Endothelial cell of umbilical vein (primary cell): Measurements from ENCODE around the gene TMEM181. TPM values are rescaled to one million over a fixed set of nuclear protein-coding genes. Genes with fewer than 3 reads are reported as not detected.

Source experiments
- BruUV-seq: library from RNA; stranded (reverse); fragments of 400-500 nt; replicated peaks from 2 replicates; lab custom pipeline; 2021; lab: Mats Ljungman, UMichigan
- CTCF ChIA-PET: fragments of 300-600, 350-600 bp; sonication (Branson Sonifier 250); formaldehyde crosslinking; loops from one replicate; lab custom pipeline; 2021; ENCODE audit warnings: antibody characterized with exemption, inconsistent platforms; lab: Charles Lee
- POLR2A ChIA-PET: fragments of 300-600, 350-600 bp; sonication (Branson Sonifier 250); formaldehyde crosslinking; loops from one replicate; lab custom pipeline; 2021; ENCODE audit warnings: antibody characterized with exemption, inconsistent platforms; lab: Charles Lee
- DNase-seq: peaks from one replicate; pipeline ENCODE4 v3.0.0-alpha.2; 2011; ENCODE audit warnings: low read depth, low spot score
- FAIRE-seq: peaks from 2 replicates; lab custom pipeline; 2011; peaks lifted over from hg19 to GRCh38; lab: Jason Lieb, UNC
- H2AFZ ChIP-seq: 2 replicates; pipeline ENCODE4 v1.6.0; 2012; ENCODE audit warnings: low read depth, low read length, control low read depth, inconsistent platforms
- H3K27ac ChIP-seq: 2 replicates; pipeline ENCODE4 v1.5.1; 2011; ENCODE audit warnings: low read depth, mild to moderate bottlenecking, control low read depth, low read length, moderate library complexity; ENCODE audit not compliant: insufficient read depth
- H3K27me3 ChIP-seq, 2 experiments: 2 replicates each; pipeline versions ENCODE4 v1.6.0 to v1.6.1; 2011; ENCODE audit warnings: low read length in 2 of 2, mixed read lengths in 1 of 2; ENCODE audit not compliant: control insufficient read depth in 2 of 2, insufficient read depth in 2 of 2
- H3K36me3 ChIP-seq, 2 experiments: 2 replicates in 1 of 2; 3 replicates in 1 of 2; pipeline ENCODE4 v1.5.1; 2011; ENCODE audit warnings: low read length in 2 of 2, mild to moderate bottlenecking in 1 of 2, moderate library complexity in 1 of 2; ENCODE audit not compliant: control insufficient read depth in 2 of 2, insufficient read depth in 2 of 2; ENCODE audit errors: extremely low read depth in 1 of 2
- H3K4me1 ChIP-seq: 3 replicates; pipeline ENCODE4 v1.5.1; 2011; ENCODE audit warnings: mild to moderate bottlenecking, low read length; ENCODE audit not compliant: control insufficient read depth, insufficient read depth; ENCODE audit errors: extremely low read depth
- H3K4me2 ChIP-seq: 2 replicates; pipeline ENCODE4 v1.6.1; 2011; ENCODE audit warnings: low read length, control low read depth, mixed read lengths; ENCODE audit not compliant: insufficient read depth
- H3K4me3 ChIP-seq, 3 experiments: fragments of 200-600 bp in 1 of 3; sonication (generic), shearing (Covaris generic) in 1 of 3; replicated peaks in 1 of 3; 2 replicates each; pipeline ENCODE4 v1.5.1; 2011 to 2016; ENCODE audit warnings: control low read depth in 3 of 3, low read length in 3 of 3, mild to moderate bottlenecking in 2 of 3, inconsistent platforms in 1 of 3, low read depth in 1 of 3, moderate library complexity in 1 of 3; ENCODE audit not compliant: insufficient read depth in 1 of 3
- H3K79me2 ChIP-seq: 2 replicates; pipeline ENCODE4 v1.6.0; 2012; ENCODE audit warnings: low read length, inconsistent platforms; ENCODE audit not compliant: control insufficient read depth, insufficient read depth
- H3K9ac ChIP-seq: replicated peaks from 2 replicates; pipeline ENCODE3; 2011; ENCODE audit warnings: low read length, control low read depth; ENCODE audit not compliant: insufficient read depth; ENCODE audit errors: extremely low read depth
- H3K9me1 ChIP-seq: replicated peaks from 3 replicates; pipeline ENCODE4 v1.6.0; 2011; ENCODE audit warnings: mild to moderate bottlenecking, low read length; ENCODE audit not compliant: control insufficient read depth, insufficient read depth; ENCODE audit errors: extremely low read depth
- H3K9me3 ChIP-seq: replicated peaks from 2 replicates; pipeline ENCODE4 v1.5.1; 2012; ENCODE audit warnings: low read length, inconsistent platforms; ENCODE audit not compliant: control insufficient read depth, insufficient read depth
- H4K20me1 ChIP-seq: replicated peaks from 2 replicates; pipeline ENCODE3; 2011; ENCODE audit warnings: mild to moderate bottlenecking, low read length; ENCODE audit not compliant: control insufficient read depth, insufficient read depth; ENCODE audit errors: extremely low read depth
- EZH2 ChIP-seq: IDR thresholded peaks from 2 replicates; pipeline ENCODE4 v1.6.1; 2012; ENCODE audit warnings: borderline replicate concordance, low read depth, mild to moderate bottlenecking, moderate library complexity, low read length, inconsistent platforms; ENCODE audit not compliant: severe bottlenecking
- FOS ChIP-seq: IDR thresholded peaks from 2 replicates; pipeline ENCODE4 v1.6.1; 2011; ENCODE audit warnings: mild to moderate bottlenecking, low read length, moderate library complexity, borderline replicate concordance; ENCODE audit not compliant: insufficient read depth
- MAX ChIP-seq: IDR thresholded peaks from 2 replicates; pipeline ENCODE4 v1.6.1; 2011; ENCODE audit not compliant: insufficient read depth, insufficient read length
- MYC ChIP-seq: IDR thresholded peaks from one replicate; pipeline ENCODE4 v1.6.1; 2011; ENCODE audit warnings: mild to moderate bottlenecking, low read depth, low read length
- POLR2A ChIP-seq: IDR thresholded peaks from 2 replicates; pipeline ENCODE4 v1.6.1; 2012; ENCODE audit warnings: low read depth, mild to moderate bottlenecking, control low read depth, low read length
- dilution Hi-C: fragments of 300-500 bp; cut with MboI; formaldehyde crosslinking; loops from one replicate; pipeline ENCODE4 v1.15.0; 2019; ENCODE audit warnings: low sequenced_read_pairs; ENCODE audit not compliant: extremely low pct_ligation_motif_present
- intact Hi-C: fragments of 100-400 bp; cut with micrococcal nuclease; formaldehyde crosslinking; loops from one replicate; pipeline ENCODE4 v1.10.0; 2022
- polyA plus RNA-seq, 4 experiments: library from polyadenylated mRNA; depleted of rRNA in 3 of 4; stranded (reverse) in 3 of 4; unstranded in 1 of 4; fragments of >200 nt; gene quantifications; 2 replicates each; pipeline versions ENCODE4 v1.2.1 to v1.2.3, GENCODE V29; 2011 to 2012; ENCODE audit warnings: missing spikeins in 1 of 4
- total RNA-seq: library from RNA; stranded (reverse); gene quantifications from 2 replicates; pipeline ENCODE4 v1.2.3, GENCODE V29; 2021

Gene TMEM181
- total and polyA plus RNA-seq, 2 donors (not counting 3 experiments of a cell fraction or from before 2014, with no cell fraction given) = 21.7 to 33.5 TPM

- DNase-seq = peak; percentile 26
- H3K9me3 ChIP-seq = no peaks in the 10 kb centered on the region
- H2AFZ ChIP-seq = no peak overlapping the region
- H4K20me1 ChIP-seq = no peaks in the 10 kb centered on the region
- POLR2A ChIA-PET = no interaction called here
- no peak overlapping the region for H3K9ac ChIP-seq
- intact Hi-C loops (no loop called here), dilution Hi-C loops (no loop called here)
- no peak overlapping the region for H3K27ac ChIP-seq
- FAIRE-seq = no peak
- H3K4me1 ChIP-seq = peaks cover 3% of the 10 kb centered on the region
- H3K4me3 ChIP-seq = no peak overlapping the region
- H3K36me3 ChIP-seq = peaks cover 14 to 41% of the 10 kb centered on the region in 2 experiments
- CTCF ChIA-PET = interaction anchor here (1.8 to 2.0 kb wide), 4 partner anchors 13 to 377 kb away, joined by 5 to 9 read pairs (median 6); no protein-coding TSS in a partner anchor
- no peak for TF ChIP-seq EZH2
- TF ChIP-seq POLR2A = no peak
- no peak overlapping the region for H3K4me2 ChIP-seq
- H3K79me2 ChIP-seq = no peaks in the 10 kb centered on the region
- BruUV-seq = no TSS peak
- H3K27me3 ChIP-seq = no peaks in the 10 kb centered on the region
- H3K9me1 ChIP-seq = no peaks in the 10 kb centered on the region
Measured at GRCh38 chr6:158591134-158591809, 31.4 kb downstream of the TMEM181 start.

- H3K79me2 ChIP-seq = no peaks in the 10 kb centered on the region
- no peaks in the 10 kb centered on the region for H3K27me3 ChIP-seq
- POLR2A ChIA-PET = no interaction called here
- H3K4me3 ChIP-seq = no peak overlapping the region
- H3K27ac ChIP-seq = no peak overlapping the region
- DNase-seq (no peak), FAIRE-seq (peak; percentile 53)
- no peaks in the 10 kb centered on the region for H3K9me1 ChIP-seq
- no peaks in the 10 kb centered on the region for H3K9me3 ChIP-seq
- H3K9ac ChIP-seq = no peak overlapping the region
- intact Hi-C loops = no loop called here
- dilution Hi-C loops = no loop called here
- peaks cover 3% of the 10 kb centered on the region for H3K4me1 ChIP-seq
- CTCF ChIA-PET = interaction anchor here (1.9 to 2.0 kb wide), 2 partner anchors 13 to 378 kb away, joined by 5 to 9 read pairs; no protein-coding TSS in a partner anchor
- H2AFZ ChIP-seq = no peak overlapping the region
- no peak overlapping the region for H3K4me2 ChIP-seq
- TF ChIP-seq FOS = no peak
- no peak for TF ChIP-seq POLR2A
- no peak for TF ChIP-seq MYC
- no peak for TF ChIP-seq EZH2
- no peak for TF ChIP-seq MAX
- H3K36me3 ChIP-seq = peaks cover 14 to 39% of the 10 kb centered on the region in 2 experiments
- no TSS peak for BruUV-seq
- H4K20me1 ChIP-seq = no peaks in the 10 kb centered on the region
Measured at GRCh38 chr6:158591810-158592209, 31.9 kb downstream of the TMEM181 start.
